ENCODE measurements around the gene PRKN. TPM values are rescaled to one million over a fixed set of nuclear protein-coding genes. Genes with fewer than 3 reads are reported as not detected.

Gene PRKN
- total RNA-seq, 1 experiment from 2014 or later: not detected

DNA sequence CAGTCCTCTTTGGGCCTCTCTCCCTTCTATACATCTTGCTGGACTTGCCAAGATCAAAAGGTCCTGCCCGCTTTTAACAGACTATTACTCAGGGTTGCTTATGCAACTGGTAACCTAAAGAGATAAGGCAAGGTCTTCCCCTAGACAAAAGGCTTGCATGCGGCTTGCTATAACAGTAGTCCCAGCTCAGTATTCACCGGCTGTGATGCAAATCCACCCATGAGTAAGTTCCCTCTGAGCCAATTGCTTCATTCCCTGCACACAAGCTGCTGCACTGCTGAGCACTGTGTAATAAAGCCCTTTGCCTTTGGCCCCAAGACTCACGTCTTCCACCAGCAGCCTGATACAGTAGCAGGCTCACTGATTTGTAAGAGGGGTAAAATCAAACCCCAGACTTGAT, 363.8 kb downstream of the PRKN start:
- H3K9me2 ChIP-seq (ENCODE audit: insufficient read depth): no peaks in the 10 kb centered on the region
- no TSS peak for BruUV-seq (replicated peaks)
- H3K4me2 ChIP-seq: no peak overlapping the region
- H3K36me3 ChIP-seq (ENCODE audit: low read depth): no peaks in the 10 kb centered on the region
- no peaks in the 10 kb centered on the region for H4K20me1 ChIP-seq (ENCODE audit: insufficient read depth)
- H3K79me2 ChIP-seq (ENCODE audit: low read depth): no peaks in the 10 kb centered on the region
- ChIA-PET CTCF (no interaction called here), POLR2A (ENCODE audit: unreplicated experiment) (no interaction called here)
- no peaks in the 10 kb centered on the region for H3K9me3 ChIP-seq (ENCODE audit: insufficient read depth, low read depth)
- H2AFZ ChIP-seq: no peak overlapping the region
- H3K4me3 ChIP-seq: no peak overlapping the region
- no peak for DNase-seq
- TF ChIP-seq, protein P1, sequence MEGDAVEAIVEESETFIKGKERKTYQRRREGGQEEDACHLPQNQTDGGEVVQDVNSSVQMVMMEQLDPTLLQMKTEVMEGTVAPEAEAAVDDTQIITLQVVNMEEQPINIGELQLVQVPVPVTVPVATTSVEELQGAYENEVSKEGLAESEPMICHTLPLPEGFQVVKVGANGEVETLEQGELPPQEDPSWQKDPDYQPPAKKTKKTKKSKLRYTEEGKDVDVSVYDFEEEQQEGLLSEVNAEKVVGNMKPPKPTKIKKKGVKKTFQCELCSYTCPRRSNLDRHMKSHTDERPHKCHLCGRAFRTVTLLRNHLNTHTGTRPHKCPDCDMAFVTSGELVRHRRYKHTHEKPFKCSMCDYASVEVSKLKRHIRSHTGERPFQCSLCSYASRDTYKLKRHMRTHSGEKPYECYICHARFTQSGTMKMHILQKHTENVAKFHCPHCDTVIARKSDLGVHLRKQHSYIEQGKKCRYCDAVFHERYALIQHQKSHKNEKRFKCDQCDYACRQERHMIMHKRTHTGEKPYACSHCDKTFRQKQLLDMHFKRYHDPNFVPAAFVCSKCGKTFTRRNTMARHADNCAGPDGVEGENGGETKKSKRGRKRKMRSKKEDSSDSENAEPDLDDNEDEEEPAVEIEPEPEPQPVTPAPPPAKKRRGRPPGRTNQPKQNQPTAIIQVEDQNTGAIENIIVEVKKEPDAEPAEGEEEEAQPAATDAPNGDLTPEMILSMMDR (conservative IDR thresholded peaks at IDR 0.05): no peak
- TF ChIP-seq EZH2 (IDR thresholded peaks at IDR 0.05; ENCODE audit: low read depth): no peak
- H3K27me3 ChIP-seq (ENCODE audit: insufficient read depth, low read depth): peaks cover 6% of the 10 kb centered on the region; the same call in 1 of the 2 replicates
- H3K27ac ChIP-seq: no peak overlapping the region
- H3F3A ChIP-seq (ENCODE audit: insufficient read depth, low read depth): no peaks in the 10 kb centered on the region
- no peaks in the 10 kb centered on the region for H3K4me1 ChIP-seq (replicated peaks; ENCODE audit: insufficient read depth)
- intact Hi-C loops (cut with micrococcal nuclease; ENCODE audit: unreplicated experiment): no loop called here

DNA sequence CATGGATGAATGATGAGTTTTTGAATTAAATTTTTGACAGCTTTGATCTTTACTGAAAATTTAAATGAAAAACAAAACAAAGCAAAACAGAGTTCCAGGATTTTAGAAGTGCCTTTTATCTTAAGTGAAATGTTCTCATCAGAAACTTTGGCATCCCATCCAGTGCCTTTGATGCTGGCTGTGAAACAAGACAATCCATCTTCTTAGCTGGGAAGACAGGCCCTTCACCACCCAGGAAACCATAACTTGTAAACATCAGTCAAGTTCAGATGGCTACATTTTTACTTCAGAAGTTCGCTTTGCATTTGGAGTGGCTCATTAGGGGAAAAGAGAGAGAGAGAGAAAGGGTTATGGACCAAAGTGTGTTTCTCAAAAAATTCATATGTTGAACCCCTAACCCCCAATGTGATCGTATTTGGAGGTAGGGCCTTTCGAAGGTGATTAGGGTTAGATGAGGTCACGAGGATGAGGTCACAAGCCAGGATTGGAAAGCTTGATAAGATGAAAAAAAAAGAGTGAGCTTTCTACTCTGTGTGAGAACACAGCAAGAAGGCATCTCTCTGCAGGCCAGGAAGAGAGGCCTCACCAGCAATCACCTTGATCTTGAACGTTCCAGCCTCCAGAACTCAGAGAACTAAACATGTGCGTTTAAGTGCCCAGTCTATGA, 366.5 kb downstream of the PRKN start:
- Histone ChIP-seq H2AFZ (no peak overlapping the region), H3K27ac (no peak overlapping the region), H3K79me2 (ENCODE audit: low read depth) (no peaks in the 10 kb centered on the region), H3K27me3 (ENCODE audit: insufficient read depth, low read depth) (peaks cover 6% of the 10 kb centered on the region; the same call in 1 of the 2 replicates), H3K36me3 (ENCODE audit: low read depth) (no peaks in the 10 kb centered on the region), H3K9me2 (ENCODE audit: insufficient read depth) (no peaks in the 10 kb centered on the region), H3K4me3 (no peak overlapping the region), H3K4me1 (replicated peaks; ENCODE audit: insufficient read depth) (no peaks in the 10 kb centered on the region), H4K20me1 (ENCODE audit: insufficient read depth) (no peaks in the 10 kb centered on the region), H3K9me3 (ENCODE audit: insufficient read depth, low read depth) (no peaks in the 10 kb centered on the region), H3K4me2 (no peak overlapping the region), H3F3A (ENCODE audit: insufficient read depth, low read depth) (no peaks in the 10 kb centered on the region)
- ChIA-PET CTCF (no interaction called here), POLR2A (ENCODE audit: unreplicated experiment) (no interaction called here)
- intact Hi-C loops (cut with micrococcal nuclease; ENCODE audit: unreplicated experiment): no loop called here
- no TSS peak for BruUV-seq (replicated peaks)
- DNase-seq: no peak
- no peak for TF ChIP-seq EZH2 (IDR thresholded peaks at IDR 0.05; ENCODE audit: low read depth)

DNA sequence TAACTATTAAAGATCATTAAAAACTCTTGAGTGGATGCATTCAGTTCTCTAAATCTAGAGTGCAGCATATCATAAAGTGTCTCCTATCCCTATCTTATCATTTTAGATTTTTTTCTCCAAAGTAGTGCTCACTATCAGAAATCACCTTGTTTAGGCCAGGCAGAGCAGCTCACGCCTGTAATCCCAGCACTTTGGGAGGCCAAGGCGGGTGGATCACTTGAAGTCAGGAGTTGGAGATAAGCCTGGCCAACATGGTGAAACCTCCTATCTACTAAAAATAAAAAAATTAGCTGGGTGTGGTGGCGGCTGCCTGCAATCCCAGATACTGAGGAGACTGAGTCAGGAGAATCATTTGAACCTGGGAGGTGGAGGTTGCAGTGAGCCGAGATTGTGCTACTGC, 368.9 kb downstream of the PRKN start:
- no peaks in the 10 kb centered on the region for H3K4me1 ChIP-seq (replicated peaks; ENCODE audit: insufficient read depth)
- no peaks in the 10 kb centered on the region for H3K9me2 ChIP-seq (ENCODE audit: insufficient read depth)
- no peaks in the 10 kb centered on the region for H3F3A ChIP-seq (ENCODE audit: insufficient read depth, low read depth)
- TF ChIP-seq EZH2 (IDR thresholded peaks at IDR 0.05; ENCODE audit: low read depth): no peak
- TF ChIP-seq, protein P1 (conservative IDR thresholded peaks at IDR 0.05): no peak
- DNase-seq: no peak
- no peaks in the 10 kb centered on the region for H4K20me1 ChIP-seq (ENCODE audit: insufficient read depth)
- no peaks in the 10 kb centered on the region for H3K79me2 ChIP-seq (ENCODE audit: low read depth)
- H3K9me3 ChIP-seq (ENCODE audit: insufficient read depth, low read depth): no peaks in the 10 kb centered on the region
- H2AFZ ChIP-seq: no peak overlapping the region
- H3K4me3 ChIP-seq: no peak overlapping the region
- BruUV-seq (replicated peaks): no TSS peak
- intact Hi-C loops (cut with micrococcal nuclease; ENCODE audit: unreplicated experiment): no loop called here
- H3K27me3 ChIP-seq (ENCODE audit: insufficient read depth, low read depth): peaks cover 5% of the 10 kb centered on the region; the same call in 1 of the 2 replicates
- CTCF ChIA-PET: no interaction called here
- H3K27ac ChIP-seq: no peak overlapping the region
- H3K4me2 ChIP-seq: no peak overlapping the region
- POLR2A ChIA-PET (ENCODE audit: unreplicated experiment): no interaction called here
- no peaks in the 10 kb centered on the region for H3K36me3 ChIP-seq (ENCODE audit: low read depth)

DNA sequence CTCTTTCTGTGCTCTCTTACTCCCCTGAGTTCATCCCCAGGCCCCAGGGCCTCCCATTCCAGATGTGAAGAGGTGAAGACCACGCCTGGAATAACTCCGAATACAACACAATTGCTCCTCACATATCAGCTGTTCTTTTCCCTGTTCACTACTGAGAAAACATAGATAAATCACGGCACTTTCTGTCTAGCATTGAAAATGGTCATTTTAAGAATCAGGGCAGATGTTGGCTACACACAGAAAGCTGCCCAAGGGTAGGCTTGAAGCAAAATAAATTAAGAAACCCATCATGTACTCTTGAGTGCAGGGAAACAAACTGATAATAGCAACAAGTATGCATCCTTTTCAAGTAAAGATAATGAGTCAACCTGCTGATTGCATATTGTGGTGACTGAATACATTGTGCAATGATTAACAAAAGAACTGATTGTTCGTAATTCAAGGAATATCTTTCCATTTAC, 382.5 kb downstream of the PRKN start:
- H3K27me3 ChIP-seq (ENCODE audit: insufficient read depth, low read depth): no peaks in the 10 kb centered on the region
- H3K36me3 ChIP-seq (ENCODE audit: low read depth): no peaks in the 10 kb centered on the region
- POLR2A ChIA-PET (ENCODE audit: unreplicated experiment): no interaction called here
- no peaks in the 10 kb centered on the region for H3K79me2 ChIP-seq (ENCODE audit: low read depth)
- no TSS peak for BruUV-seq (replicated peaks)
- H4K20me1 ChIP-seq (ENCODE audit: insufficient read depth): no peaks in the 10 kb centered on the region
- H3K9me3 ChIP-seq (ENCODE audit: insufficient read depth, low read depth): no peaks in the 10 kb centered on the region
- H3K4me3 ChIP-seq: no peak overlapping the region
- CTCF ChIA-PET: no interaction called here
- H3K27ac ChIP-seq: no peak overlapping the region
- H3F3A ChIP-seq (ENCODE audit: insufficient read depth, low read depth): no peaks in the 10 kb centered on the region
- no peak overlapping the region for H3K4me2 ChIP-seq
- no peak overlapping the region for H2AFZ ChIP-seq
- intact Hi-C loops (cut with micrococcal nuclease; ENCODE audit: unreplicated experiment): no loop called here
- no peaks in the 10 kb centered on the region for H3K4me1 ChIP-seq (replicated peaks; ENCODE audit: insufficient read depth)
- DNase-seq: no peak
- TF ChIP-seq, protein P1 (conservative IDR thresholded peaks at IDR 0.05): no peak
- no peak for TF ChIP-seq EZH2 (IDR thresholded peaks at IDR 0.05; ENCODE audit: low read depth)
- no peaks in the 10 kb centered on the region for H3K9me2 ChIP-seq (ENCODE audit: insufficient read depth)
